Transverse colon (tissue), 4 donors: ENCODE measurements around the gene MED25. TPM values are rescaled to one million over a fixed set of nuclear protein-coding genes. Genes with fewer than 3 reads are reported as not detected.

ENCODE experiments used
- DNase-seq: peaks from one replicate; pipeline ENCODE4 v3.0.0-alpha.2; 2019
- H3K27ac ChIP-seq, 4 donors: fragments of 200-600 bp; sonication (generic); 2 replicates each; pipeline ENCODE4 v1.5.1; 2016 to 2018; ENCODE audit warnings: inconsistent platforms in 4 of 4
- H3K27me3 ChIP-seq: fragments of 200-600 bp; sonication (generic); 2 replicates; pipeline ENCODE4 v1.5.1; 2017; ENCODE audit warnings: inconsistent platforms
- H3K36me3 ChIP-seq, 4 donors: fragments of 200-600 bp; sonication (generic); 2 replicates each; pipeline ENCODE4 v1.5.1; 2017 to 2019; ENCODE audit warnings: inconsistent platforms in 4 of 4
- H3K4me1 ChIP-seq, 4 donors: fragments of 200-600 bp; sonication (generic); 2 replicates each; pipeline ENCODE4 v1.5.1; 2017 to 2020; ENCODE audit warnings: inconsistent platforms in 4 of 4
- H3K4me3 ChIP-seq, 4 donors: fragments of 200-600 bp; sonication (generic); 1 replicate in 1 of 4; 2 replicates in 3 of 4; pipeline versions ENCODE4 v1.5.1 to v1.6.1; 2017 to 2019; ENCODE audit warnings: inconsistent platforms in 4 of 4
- H3K9me3 ChIP-seq, 2 donors: fragments of 200-600 bp; sonication (generic); 2 replicates each; pipeline ENCODE4 v1.5.1; 2017 to 2019; ENCODE audit warnings: inconsistent platforms in 2 of 2
- CTCF ChIP-seq, 5 experiments: fragments of 200-600 bp in 3 of 5; fragments of 450-650 bp in 2 of 5; sonication (generic) in 3 of 5; IDR thresholded peaks; 1 replicate in 2 of 5; 2 replicates in 3 of 5; pipeline ENCODE4 v1.5.1; 2016 to 2017; ENCODE audit warnings: antibody characterized with exemption in 5 of 5, inconsistent platforms in 3 of 5, mild to moderate bottlenecking in 2 of 5, moderate library complexity in 1 of 5
- EP300 ChIP-seq: sonication (generic); formaldehyde crosslinking; IDR thresholded peaks from one replicate; pipeline ENCODE4 v1.6.1; 2017; ENCODE audit warnings: antibody characterized with exemption, low read depth
- POLR2A ChIP-seq: fragments of 450-650 bp; IDR thresholded peaks from one replicate; pipeline ENCODE4 v1.6.1; 2016; ENCODE audit warnings: antibody characterized with exemption, mild to moderate bottlenecking, moderate library complexity
- POLR2AphosphoS5 ChIP-seq, 3 donors: sonication (generic); formaldehyde crosslinking; IDR thresholded peaks; one replicate each; pipeline ENCODE4 v1.6.1; 2016; ENCODE audit warnings: antibody characterized with exemption in 3 of 3
- WGBS, 2 donors: methylation state at CpG; one replicate each; pipeline ENCODE4 v1.1.5; 2018; ENCODE audit warnings: low coverage in 1 of 2; 5-methylcytosine and 5-hydroxymethylcytosine counted together
- in situ Hi-C, 4 donors: fragments of 200-750 bp; cut with MboI; loops; one replicate each; pipeline versions ENCODE4 v1.15.0 to v1.15.1; 2017; ENCODE audit warnings: low sequenced_read_pairs in 3 of 4, low pct_ligation_motif_present in 1 of 4, low pct_unique_long_range_greater_than_20kb in 1 of 4
- intact Hi-C: fragments of 100-400 bp; cut with DNase I; formaldehyde crosslinking; loops from one replicate; pipeline ENCODE4 v1.15.1; 2023; ENCODE audit warnings: low total_unique reads
- total RNA-seq, 4 donors: library from RNA; depleted of rRNA; stranded (reverse); fragments of >200 nt; gene quantifications; one replicate each; pipeline ENCODE4 v1.1.0, GENCODE V29; 2016

MED25 gene
- total RNA-seq, 4 donors from 2014 or later = 26.9 to 46.6 (median 38.7) TPM

GRCh38 chr19:49833599-49833998 lies 15.5 kb downstream of the MED25 start:
- WGBS, 2 donors = 95 to 100% methylated on average over 1 to 6 of the region's 7 CpGs
- H3K4me3 ChIP-seq = no peak overlapping the region
- H3K9me3 ChIP-seq = no peaks in the 10 kb centered on the region
- no peak for DNase-seq
- H3K36me3 ChIP-seq = peaks cover 0 to 32% (median 10%) of the 10 kb centered on the region in 4 donors
- no peak overlapping the region for H3K27ac ChIP-seq
- in situ Hi-C loops = no loop called here
- intact Hi-C loops = no loop called here
- no peaks in the 10 kb centered on the region for H3K27me3 ChIP-seq
- no peaks in the 10 kb centered on the region for H3K4me1 ChIP-seq
- TF ChIP-seq EP300 (no peak), CTCF (IDR thresholded peaks at IDR 0.05) (no peak), POLR2A (no peak), POLR2AphosphoS5 (IDR thresholded peaks at IDR 0.05) (no peak)

GRCh38 chr19:49835562-49835961 lies 17.5 kb downstream of the MED25 start:
- Histone ChIP-seq H3K4me1 (no peaks in the 10 kb centered on the region), H3K27ac (no peak overlapping the region), H3K9me3 (no peaks in the 10 kb centered on the region), H3K27me3 (no peaks in the 10 kb centered on the region), H3K4me3 (no peak overlapping the region), H3K36me3 (peaks cover 0 to 32% (median 10%) of the 10 kb centered on the region in 4 donors)
- intact Hi-C loops = no loop called here
- in situ Hi-C loops = no loop called here
- 89% methylated on average over 12 of the region's 12 CpGs; no CpG with 5 or more reads in 1 of the 2 donors for WGBS, 2 donors
- no peak for DNase-seq
- TF ChIP-seq POLR2A (no peak), POLR2AphosphoS5 (IDR thresholded peaks at IDR 0.05) (no peak), EP300 (no peak), CTCF (IDR thresholded peaks at IDR 0.05) (no peak)

- H3K36me3 ChIP-seq = peaks cover 0 to 28% (median 9%) of the 10 kb centered on the region in 4 donors
- intact Hi-C loops = no loop called here
Observed at GRCh38 chr19:49836176-49837008, 18.3 kb downstream of the MED25 start.

GRCh38 chr19:49837009-49837310 lies 18.9 kb downstream of the MED25 start:
- in situ Hi-C loops (no loop called here), intact Hi-C loops (no loop called here)
- H3K9me3 ChIP-seq = no peaks in the 10 kb centered on the region
- H3K36me3 ChIP-seq = peaks cover 0 to 23% (median 7%) of the 10 kb centered on the region in 4 donors
- TF ChIP-seq CTCF (IDR thresholded peaks at IDR 0.05) = no peak
- TF ChIP-seq POLR2A = no peak
- no peak for TF ChIP-seq EP300
- no peak for TF ChIP-seq POLR2AphosphoS5 (IDR thresholded peaks at IDR 0.05)
- H3K27me3 ChIP-seq = no peaks in the 10 kb centered on the region
- no peak for DNase-seq
- no peak overlapping the region for H3K27ac ChIP-seq
- WGBS, 2 donors = 96 to 100% methylated on average over 1 to 5 of the region's 5 CpGs
- H3K4me1 ChIP-seq = no peaks in the 10 kb centered on the region
- H3K4me3 ChIP-seq = no peak overlapping the region

More at GRCh38 chr19:49836176-49837008, 18.3 kb downstream of the MED25 start:
- Histone ChIP-seq H3K27ac (no peak overlapping the region), H3K4me3 (no peak overlapping the region), H3K9me3 (no peaks in the 10 kb centered on the region), H3K27me3 (no peaks in the 10 kb centered on the region), H3K4me1 (no peaks in the 10 kb centered on the region)
- TF ChIP-seq EP300 (no peak), CTCF (IDR thresholded peaks at IDR 0.05) (no peak), POLR2A (no peak), POLR2AphosphoS5 (IDR thresholded peaks at IDR 0.05) (no peak)
- no peak for DNase-seq
- WGBS, 2 donors = 95 to 98% methylated on average over 4 to 16 of the region's 20 CpGs
- in situ Hi-C loops = no loop called here
